Nephron progenitor cell (in vitro differentiated cells): ENCODE measurements around the gene PPP1R10.

Source experiments
- DNase-seq: peaks from one replicate; pipeline ENCODE4 v3.0.0; 2021
- H3K27ac Mint-ChIP-seq: 2 replicates; pipeline ENCODE4 v1.8.0; 2021; ENCODE audit warnings: mild to moderate bottlenecking, moderate library complexity, mixed read lengths
- H3K27me3 Mint-ChIP-seq: 2 replicates; pipeline ENCODE4 v1.8.0; 2021; ENCODE audit warnings: mild to moderate bottlenecking, low read depth, mixed read lengths; ENCODE audit not compliant: poor library complexity
- H3K36me3 Mint-ChIP-seq: 2 replicates; pipeline ENCODE4 v1.8.0; 2021; ENCODE audit warnings: low read depth, mixed read lengths
- H3K4me1 Mint-ChIP-seq: 2 replicates; pipeline ENCODE4 v1.8.0; 2021; ENCODE audit warnings: mixed read lengths
- H3K4me3 Mint-ChIP-seq: 2 replicates; pipeline ENCODE4 v1.8.0; 2021; ENCODE audit warnings: mild to moderate bottlenecking, moderate library complexity, mixed read lengths
- H3K9me3 Mint-ChIP-seq: 2 replicates; pipeline ENCODE4 v1.8.0; 2021; ENCODE audit warnings: mild to moderate bottlenecking, moderate library complexity, mixed read lengths
- TF ChIP-seq, protein P1 (sequence below): fragments of 200-600 bp; sonication (generic); IDR thresholded peaks from 2 replicates; pipeline ENCODE4 v1.5.0; 2021; ENCODE audit warnings: antibody characterized with exemption

Gene PPP1R10

DNA sequence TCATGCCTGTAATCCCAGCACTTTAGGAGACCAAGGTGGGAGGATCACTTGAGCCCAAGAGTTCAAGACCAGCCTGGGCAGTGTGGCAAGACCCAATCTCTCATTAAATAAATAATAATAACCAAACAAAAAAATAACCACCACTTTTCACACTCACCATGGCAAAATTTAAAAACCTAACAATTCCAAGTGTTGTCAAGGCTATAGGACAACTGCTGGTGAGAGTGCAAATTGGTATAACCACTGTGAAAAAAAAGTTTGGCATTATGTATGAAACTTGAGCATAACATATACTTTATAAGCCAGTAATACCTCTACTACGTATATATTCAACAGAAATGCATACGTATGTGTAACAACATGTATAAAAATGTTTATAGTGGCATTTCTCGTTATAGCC lies 56.1 kb downstream of the PPP1R10 start:
- TF ChIP-seq, protein P1, sequence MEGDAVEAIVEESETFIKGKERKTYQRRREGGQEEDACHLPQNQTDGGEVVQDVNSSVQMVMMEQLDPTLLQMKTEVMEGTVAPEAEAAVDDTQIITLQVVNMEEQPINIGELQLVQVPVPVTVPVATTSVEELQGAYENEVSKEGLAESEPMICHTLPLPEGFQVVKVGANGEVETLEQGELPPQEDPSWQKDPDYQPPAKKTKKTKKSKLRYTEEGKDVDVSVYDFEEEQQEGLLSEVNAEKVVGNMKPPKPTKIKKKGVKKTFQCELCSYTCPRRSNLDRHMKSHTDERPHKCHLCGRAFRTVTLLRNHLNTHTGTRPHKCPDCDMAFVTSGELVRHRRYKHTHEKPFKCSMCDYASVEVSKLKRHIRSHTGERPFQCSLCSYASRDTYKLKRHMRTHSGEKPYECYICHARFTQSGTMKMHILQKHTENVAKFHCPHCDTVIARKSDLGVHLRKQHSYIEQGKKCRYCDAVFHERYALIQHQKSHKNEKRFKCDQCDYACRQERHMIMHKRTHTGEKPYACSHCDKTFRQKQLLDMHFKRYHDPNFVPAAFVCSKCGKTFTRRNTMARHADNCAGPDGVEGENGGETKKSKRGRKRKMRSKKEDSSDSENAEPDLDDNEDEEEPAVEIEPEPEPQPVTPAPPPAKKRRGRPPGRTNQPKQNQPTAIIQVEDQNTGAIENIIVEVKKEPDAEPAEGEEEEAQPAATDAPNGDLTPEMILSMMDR: no peak
- DNase-seq: no peak
- H3K4me3 Mint-ChIP-seq: no peak overlapping the region
- H3K27ac Mint-ChIP-seq: no peak overlapping the region
- H3K9me3 Mint-ChIP-seq: no peaks in the 10 kb centered on the region
- peaks cover 60% of the 10 kb centered on the region for H3K36me3 Mint-ChIP-seq
- H3K27me3 Mint-ChIP-seq: no peaks in the 10 kb centered on the region
- H3K4me1 Mint-ChIP-seq: peaks cover 26% of the 10 kb centered on the region

DNA sequence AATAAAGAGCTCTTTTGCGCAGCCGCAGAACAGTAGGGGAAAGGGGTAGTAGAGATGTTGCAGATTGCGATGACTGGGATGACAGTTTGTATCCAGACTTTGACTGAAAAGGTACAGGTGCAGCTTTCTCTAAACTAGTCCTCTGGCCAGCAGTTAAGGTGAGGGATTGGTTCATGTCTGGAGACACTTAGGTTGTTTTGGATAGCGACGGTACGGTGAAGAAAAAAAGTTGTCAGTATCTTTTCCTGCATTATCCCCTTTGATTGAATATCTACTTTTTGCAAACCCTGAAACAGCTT lies 59.4 kb downstream of the PPP1R10 start:
- H3K4me1 Mint-ChIP-seq: peaks cover 48% of the 10 kb centered on the region
- H3K27me3 Mint-ChIP-seq: no peaks in the 10 kb centered on the region
- H3K9me3 Mint-ChIP-seq: no peaks in the 10 kb centered on the region
- DNase-seq: no peak
- H3K4me3 Mint-ChIP-seq: peak overlapping the region; percentile 99
- TF ChIP-seq, protein P1: no peak
- peak overlapping the region; percentile 100 for H3K27ac Mint-ChIP-seq
- H3K36me3 Mint-ChIP-seq: peaks cover 49% of the 10 kb centered on the region

DNA sequence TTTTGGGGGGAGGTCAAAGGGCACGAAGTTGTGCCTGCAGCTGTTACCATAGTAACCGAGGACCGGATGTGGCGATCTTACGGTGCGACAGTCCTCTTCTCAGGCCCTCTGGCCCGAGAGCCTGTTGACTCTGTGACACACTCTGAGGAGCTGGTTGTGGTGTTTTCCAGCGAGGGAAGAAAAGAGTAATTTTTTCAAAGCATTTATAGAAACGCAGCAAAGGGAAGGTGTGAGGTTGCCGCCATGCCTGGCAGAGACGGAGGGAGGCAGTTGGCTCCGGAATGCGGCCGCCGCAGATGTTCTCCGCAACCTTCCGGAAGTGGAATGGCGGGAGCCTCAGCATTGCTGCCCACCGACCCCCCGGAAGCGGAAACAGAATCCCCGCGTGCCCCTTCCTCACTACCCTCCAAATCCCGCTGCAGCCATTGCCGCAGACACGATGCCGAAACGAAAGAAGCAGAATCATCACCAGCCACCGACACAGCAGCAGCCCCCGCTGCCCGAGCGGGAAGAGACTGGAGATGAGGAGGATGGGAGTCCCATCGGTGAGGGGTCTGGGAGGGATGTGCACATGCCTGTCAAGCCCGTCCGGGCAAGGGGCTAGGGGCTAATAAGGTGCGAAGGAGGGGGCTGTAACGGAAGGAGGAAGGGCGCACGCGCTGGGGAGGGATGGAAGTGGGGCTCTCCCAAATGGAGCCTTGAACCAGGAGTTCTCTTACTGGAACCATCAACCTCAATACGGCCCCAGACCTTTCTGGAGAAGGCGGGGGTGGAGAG lies 59.9 kb downstream of the PPP1R10 start, which contains the start of gene PRR3:
Gene PRR3 (plus strand): TSS at position 390 of the 777 bp plus-strand sequence. CDS start 50 bp downstream, at position 440.
- Mint-ChIP-seq H3K4me3 (peak within 1 kb of the TSS; percentile 99), H3K4me1 (peaks cover 48% of the 10 kb centered on the region), H3K27ac (peak within 1 kb of the TSS; percentile 100), H3K9me3 (no peaks in the 10 kb centered on the region), H3K27me3 (no peaks in the 10 kb centered on the region), H3K36me3 (peaks cover 49% of the 10 kb centered on the region)
- TF ChIP-seq, protein P1: no peak
- DNase-seq: peak; percentile 85

DNA sequence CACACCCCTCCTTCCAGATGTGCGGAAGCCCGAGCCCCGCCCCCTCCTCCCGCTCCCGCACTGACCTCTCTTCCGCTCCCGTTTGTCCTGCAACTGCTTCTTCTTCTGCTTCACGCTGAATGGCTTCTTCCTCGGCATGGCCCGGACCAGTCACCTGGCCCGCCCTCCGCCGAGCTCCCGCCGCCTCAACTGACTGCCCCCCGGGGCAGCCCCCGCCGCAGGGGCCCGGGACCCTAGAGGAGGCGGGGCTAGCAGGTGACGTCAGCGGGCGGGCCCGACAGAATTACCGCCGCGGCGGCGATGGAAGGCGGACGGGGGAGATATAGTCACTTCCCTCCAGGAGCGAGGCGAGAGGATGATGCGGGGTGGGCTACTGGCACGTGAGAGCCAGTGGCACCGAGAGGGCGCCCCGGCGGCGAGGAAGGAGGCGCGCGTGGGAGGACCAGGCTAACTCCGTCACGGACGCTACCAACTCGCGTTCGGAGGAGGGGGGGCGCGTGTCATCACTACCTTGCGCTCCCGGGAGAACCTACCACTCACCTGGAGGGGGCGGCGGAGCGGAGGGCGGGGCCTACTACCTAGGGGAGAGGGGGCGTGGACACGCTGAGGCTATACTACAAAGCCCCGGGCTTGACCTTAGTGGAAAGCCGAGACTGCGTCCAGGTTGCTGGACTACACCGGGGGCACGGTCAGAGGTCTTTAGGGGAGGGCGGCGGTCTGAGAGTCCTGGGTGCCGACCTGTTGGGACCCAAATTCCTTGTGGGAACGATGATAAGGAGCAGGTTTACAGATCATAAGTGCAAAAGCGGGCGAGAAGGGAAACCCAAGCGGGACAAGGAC lies 60.8 kb downstream of the PPP1R10 start, which contains the start of gene GNL1:
Gene GNL1 (minus strand): TSS at position 424 of the 840 bp plus-strand sequence. CDS start 286 bp downstream, at position 138.
- peaks cover 48% of the 10 kb centered on the region for H3K4me1 Mint-ChIP-seq
- no peaks in the 10 kb centered on the region for H3K27me3 Mint-ChIP-seq
- peak within 1 kb of the TSS; percentile 100 for H3K27ac Mint-ChIP-seq
- DNase-seq: peak; percentile 92
- H3K9me3 Mint-ChIP-seq: no peaks in the 10 kb centered on the region
- peak within 1 kb of the TSS; percentile 99 for H3K4me3 Mint-ChIP-seq
- TF ChIP-seq, protein P1: no peak
- H3K36me3 Mint-ChIP-seq: peaks cover 48% of the 10 kb centered on the region

DNA sequence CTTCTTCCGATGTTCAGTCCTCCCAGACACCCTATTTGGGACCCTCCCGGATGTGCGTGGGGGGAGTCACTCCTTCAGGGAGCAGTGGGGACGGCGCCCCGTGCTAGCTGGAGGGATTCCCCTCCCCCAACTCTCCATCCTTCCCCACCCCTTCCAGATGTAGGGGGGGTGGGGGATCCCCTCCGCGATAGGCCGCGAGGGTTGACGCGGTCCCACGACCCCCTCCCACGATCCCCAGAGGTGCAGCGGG lies 61.3 kb downstream of the PPP1R10 start:
- TF ChIP-seq, protein P1: no peak
- H3K27ac Mint-ChIP-seq: peak overlapping the region; percentile 100
- peaks cover 48% of the 10 kb centered on the region for H3K36me3 Mint-ChIP-seq
- H3K27me3 Mint-ChIP-seq: no peaks in the 10 kb centered on the region
- peaks cover 48% of the 10 kb centered on the region for H3K4me1 Mint-ChIP-seq
- H3K9me3 Mint-ChIP-seq: no peaks in the 10 kb centered on the region
- peak overlapping the region; percentile 99 for H3K4me3 Mint-ChIP-seq
- no peak for DNase-seq
